ENCODE data around the gene EMC8.
"Not testable (repeated sequence)": the region's sequence is repeated elsewhere in the genome, so short reads cannot be mapped to it uniquely, and the experiment has no call there.

The EMC8 gene

GRCh38 chr16:85812811-85813700 lies 13.7 kb upstream of the EMC8 start:
- no peak for DNase-seq (ENCODE audit: low read depth in 3 of 3)

GRCh38 chr16:85812031-85812807 lies 12.9 kb upstream of the EMC8 start:
- DNase-seq (ENCODE audit: low read depth in 3 of 3) = no peak

GRCh38 chr16:85810742-85811115 lies 11.4 kb upstream of the EMC8 start:
- no peak for DNase-seq (ENCODE audit: low read depth in 3 of 3)

GRCh38 chr16:85810097-85810741 lies 10.9 kb upstream of the EMC8 start:
- DNase-seq (ENCODE audit: low read depth in 3 of 3) = no peak

GRCh38 chr16:85809645-85810044 lies 10.3 kb upstream of the EMC8 start:
- DNase-seq (ENCODE audit: low read depth in 3 of 3) = no peak

GRCh38 chr16:85808926-85809325 lies 9.6 kb upstream of the EMC8 start:
- DNase-seq (ENCODE audit: low read depth in 3 of 3) = no peak

GRCh38 chr16:85808104-85808503 lies 8.8 kb upstream of the EMC8 start:
- not testable (repeated sequence) for DNase-seq (ENCODE audit: low read depth in 3 of 3)

- not testable (repeated sequence) for DNase-seq (ENCODE audit: low read depth in 3 of 3)
These were observed 8.0 kb upstream of the EMC8 start for GRCh38 chr16:85807340-85807739.

GRCh38 chr16:85806539-85806938 lies 7.2 kb upstream of the EMC8 start:
- no peak for DNase-seq (ENCODE audit: low read depth in 3 of 3)

- DNase-seq (ENCODE audit: low read depth in 3 of 3) = no peak
These were observed 6.2 kb upstream of the EMC8 start for GRCh38 chr16:85805442-85806045.

- DNase-seq (ENCODE audit: low read depth in 3 of 3) = no peak
These were observed 4.2 kb upstream of the EMC8 start for GRCh38 chr16:85803570-85803969.

GRCh38 chr16:85800321-85800669 lies 951 bp upstream of the EMC8 start:
- peak in 1 of 3 experiments; percentile 16 for DNase-seq (ENCODE audit: low read depth in 3 of 3)

GRCh38 chr16:85798901-85799496 lies 345 bp downstream of the EMC8 start:
- peak in 1 of 3 experiments; percentile 15 for DNase-seq (ENCODE audit: low read depth in 3 of 3)

- DNase-seq (ENCODE audit: low read depth in 3 of 3) = no peak
These were observed 1.0 kb downstream of the EMC8 start for GRCh38 chr16:85798283-85798776.

GRCh38 chr16:85796599-85796998 lies 2.7 kb downstream of the EMC8 start:
- DNase-seq (ENCODE audit: low read depth in 3 of 3) = no peak

- no peak for DNase-seq (ENCODE audit: low read depth in 3 of 3)
These were observed 3.2 kb downstream of the EMC8 start for GRCh38 chr16:85796152-85796551.

GRCh38 chr16:85794696-85795095 lies 4.6 kb downstream of the EMC8 start:
- no peak for DNase-seq (ENCODE audit: low read depth in 3 of 3)

- no peak for DNase-seq (ENCODE audit: low read depth in 3 of 3)
These were observed 5.6 kb downstream of the EMC8 start for GRCh38 chr16:85793662-85794298.

GRCh38 chr16:85789773-85790172 lies 9.6 kb downstream of the EMC8 start:
- no peak for DNase-seq (ENCODE audit: low read depth in 3 of 3)

GRCh38 chr16:85788819-85789218 lies 10.5 kb downstream of the EMC8 start:
- no peak for DNase-seq (ENCODE audit: low read depth in 3 of 3)

- no peak for DNase-seq (ENCODE audit: low read depth in 3 of 3)
These were observed 13.4 kb downstream of the EMC8 start for GRCh38 chr16:85785927-85786326.
